ENCODE measurements around the gene PABPN1L. TPM values are rescaled to one million over a fixed set of nuclear protein-coding genes. Genes with fewer than 3 reads are reported as not detected.
A peak's percentile ranks its signal among the peaks of the same experiment; 100 is the strongest.

Gene PABPN1L
- total and polyA plus RNA-seq, 7 donors, result not detected

DNA sequence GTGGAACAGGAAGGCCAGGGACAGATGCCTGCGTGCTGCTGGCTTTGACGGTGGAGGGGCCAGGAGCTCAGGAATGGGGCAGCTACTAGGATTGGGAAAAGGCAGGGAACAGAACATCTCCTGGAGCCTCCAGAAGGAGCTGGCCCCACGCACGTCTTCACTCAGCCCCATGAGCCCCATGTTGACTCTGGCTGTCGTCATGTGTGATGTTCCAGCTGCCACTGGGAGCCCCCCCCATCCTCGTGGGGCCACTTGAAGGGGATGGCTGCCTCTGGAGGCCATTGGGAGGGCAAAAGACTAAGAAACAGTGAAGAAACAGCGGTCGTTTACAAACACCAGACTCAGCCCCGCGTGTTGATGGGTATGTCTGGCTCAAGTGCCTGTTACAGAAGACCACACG, 36.2 kb downstream of the PABPN1L start:
- Histone ChIP-seq H3K9me3 (no peaks in the 10 kb centered on the region), H3K27ac (no peak overlapping the region), H3K4me1 (no peaks in the 10 kb centered on the region), H3K36me3 (ENCODE audit: insufficient read depth in 1 of 2, low read depth in 1 of 2) (peaks cover 0 to 16% of the 10 kb centered on the region in 2 donors), H3K4me3 (no peak overlapping the region), H3K27me3 (ENCODE audit: insufficient read depth in 3 of 3, low read length in 2 of 3) (no peaks in the 10 kb centered on the region)
- ATAC-seq, result no peak
- DNase-seq, result no peak
- 78 to 84% (median 81%) methylated on average over 11 of the region's 11 CpGs for WGBS, 3 donors
- intact Hi-C loops (cut with DNase I), result no loop called here
- TF ChIP-seq, protein P1, sequence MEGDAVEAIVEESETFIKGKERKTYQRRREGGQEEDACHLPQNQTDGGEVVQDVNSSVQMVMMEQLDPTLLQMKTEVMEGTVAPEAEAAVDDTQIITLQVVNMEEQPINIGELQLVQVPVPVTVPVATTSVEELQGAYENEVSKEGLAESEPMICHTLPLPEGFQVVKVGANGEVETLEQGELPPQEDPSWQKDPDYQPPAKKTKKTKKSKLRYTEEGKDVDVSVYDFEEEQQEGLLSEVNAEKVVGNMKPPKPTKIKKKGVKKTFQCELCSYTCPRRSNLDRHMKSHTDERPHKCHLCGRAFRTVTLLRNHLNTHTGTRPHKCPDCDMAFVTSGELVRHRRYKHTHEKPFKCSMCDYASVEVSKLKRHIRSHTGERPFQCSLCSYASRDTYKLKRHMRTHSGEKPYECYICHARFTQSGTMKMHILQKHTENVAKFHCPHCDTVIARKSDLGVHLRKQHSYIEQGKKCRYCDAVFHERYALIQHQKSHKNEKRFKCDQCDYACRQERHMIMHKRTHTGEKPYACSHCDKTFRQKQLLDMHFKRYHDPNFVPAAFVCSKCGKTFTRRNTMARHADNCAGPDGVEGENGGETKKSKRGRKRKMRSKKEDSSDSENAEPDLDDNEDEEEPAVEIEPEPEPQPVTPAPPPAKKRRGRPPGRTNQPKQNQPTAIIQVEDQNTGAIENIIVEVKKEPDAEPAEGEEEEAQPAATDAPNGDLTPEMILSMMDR (IDR thresholded peaks at IDR 0.05), result no peak

DNA sequence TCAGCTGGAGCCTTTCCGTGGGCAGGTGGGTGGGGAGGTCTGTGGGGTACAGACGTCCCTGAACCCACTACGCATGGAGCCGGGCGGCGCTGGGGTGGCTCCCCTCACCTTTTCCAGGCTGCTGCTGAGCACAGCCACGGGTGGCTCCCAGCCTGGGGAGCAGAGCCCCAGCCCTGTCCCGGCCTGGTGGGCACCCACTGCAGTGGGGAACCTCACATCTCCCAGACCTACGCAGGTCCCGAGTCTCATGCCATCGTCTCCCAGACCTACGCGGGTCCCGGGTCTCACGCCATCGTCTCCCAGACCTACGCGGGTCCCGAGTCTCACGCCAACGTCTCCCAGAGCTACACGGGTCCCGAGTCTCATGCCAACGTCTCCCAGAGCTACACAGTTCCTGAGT, 37.7 kb downstream of the PABPN1L start:
- intact Hi-C loops (cut with DNase I), result no loop called here
- Histone ChIP-seq H3K27ac (no peak overlapping the region), H3K4me3 (no peak overlapping the region), H3K27me3 (ENCODE audit: insufficient read depth in 3 of 3, low read length in 2 of 3) (no peaks in the 10 kb centered on the region), H3K36me3 (ENCODE audit: insufficient read depth in 1 of 2, low read depth in 1 of 2) (peaks cover 0 to 18% of the 10 kb centered on the region in 2 donors), H3K4me1 (no peaks in the 10 kb centered on the region), H3K9me3 (no peaks in the 10 kb centered on the region)
- 87 to 91% (median 88%) methylated on average over 24 of the region's 24 CpGs for WGBS, 3 donors
- TF ChIP-seq, protein P1 (IDR thresholded peaks at IDR 0.05), result no peak
- DNase-seq (no peak), ATAC-seq (no peak)

DNA sequence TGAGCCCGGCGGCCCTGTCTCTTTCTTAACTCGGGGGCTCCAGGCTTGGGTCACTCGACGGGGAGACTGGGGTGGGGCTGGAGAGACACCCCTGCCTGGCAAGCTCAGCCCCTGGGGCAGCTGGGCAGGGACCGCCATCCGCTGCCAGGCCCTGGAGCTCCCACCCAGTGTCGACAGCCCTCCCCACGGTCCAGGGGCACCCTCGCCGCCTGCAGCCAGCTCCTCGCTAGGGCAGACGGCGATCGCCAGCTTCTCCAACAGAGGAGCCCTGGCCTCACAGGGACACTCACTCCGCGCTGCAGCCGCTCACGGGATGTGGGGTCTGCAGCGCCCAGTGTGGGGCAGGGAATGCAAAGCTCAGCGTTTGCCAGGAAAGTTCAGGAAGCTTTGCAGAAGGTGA, 38.7 kb downstream of the PABPN1L start:
- no peak for DNase-seq
- Histone ChIP-seq H3K4me1 (no peaks in the 10 kb centered on the region), H3K27me3 (ENCODE audit: insufficient read depth in 3 of 3, low read length in 2 of 3) (no peaks in the 10 kb centered on the region), H3K36me3 (ENCODE audit: insufficient read depth in 1 of 2, low read depth in 1 of 2) (peaks cover 0 to 21% of the 10 kb centered on the region in 2 donors), H3K4me3 (no peak overlapping the region), H3K9me3 (no peaks in the 10 kb centered on the region), H3K27ac (no peak overlapping the region)
- intact Hi-C loops (cut with DNase I), result no loop called here
- 90 to 92% (median 91%) methylated on average over 21 of the region's 21 CpGs for WGBS, 3 donors
- TF ChIP-seq, protein P1 (IDR thresholded peaks at IDR 0.05), result no peak
- no peak for ATAC-seq

DNA sequence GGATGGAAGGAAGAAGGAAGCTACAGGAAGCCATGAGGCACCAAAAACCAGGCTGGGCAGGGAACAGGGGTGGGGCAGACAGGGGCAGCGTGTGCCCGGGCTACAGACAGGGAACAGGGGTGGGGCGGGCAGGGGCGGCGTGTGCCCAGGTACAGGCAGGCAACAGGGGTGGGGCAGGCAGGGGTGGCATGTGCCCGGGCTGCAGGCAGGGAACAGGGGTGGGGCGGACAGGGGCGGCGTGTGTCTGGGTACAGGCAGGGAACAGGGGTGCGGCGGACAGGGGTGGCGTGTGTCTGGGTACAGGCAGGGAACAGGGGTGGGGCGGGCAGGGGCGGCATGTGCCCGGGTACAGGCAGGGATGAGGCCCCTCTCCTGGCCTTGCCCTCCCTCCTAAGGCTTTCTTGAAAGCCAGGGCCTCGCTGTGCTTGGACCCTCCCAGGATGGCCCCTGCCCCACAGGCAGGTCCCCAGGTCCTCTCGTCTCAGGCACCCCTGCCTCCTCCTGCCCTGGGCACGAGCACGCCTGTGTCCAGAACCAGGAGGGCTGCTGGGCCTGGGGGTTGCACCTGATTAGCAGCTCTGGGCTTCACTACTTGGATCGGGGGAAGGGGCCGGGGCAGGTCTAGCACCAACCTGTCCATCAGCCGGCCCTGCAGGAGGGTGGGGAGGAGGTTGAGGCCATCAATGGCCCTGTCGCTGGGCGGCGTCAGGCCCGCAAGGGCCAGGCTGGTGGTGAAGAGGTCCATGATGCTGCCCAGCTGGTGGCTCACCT, 40.2 kb downstream of the PABPN1L start:
- Histone ChIP-seq H3K36me3 (ENCODE audit: insufficient read depth in 1 of 2, low read depth in 1 of 2) (peaks cover 0 to 30% of the 10 kb centered on the region in 2 donors), H3K9me3 (no peaks in the 10 kb centered on the region), H3K4me3 (no peak overlapping the region), H3K27ac (no peak overlapping the region), H3K27me3 (ENCODE audit: insufficient read depth in 3 of 3, low read length in 2 of 3) (no peaks in the 10 kb centered on the region), H3K4me1 (no peaks in the 10 kb centered on the region)
- 94 to 95% (median 94%) methylated on average over 15 to 26 of the region's 26 CpGs for WGBS, 3 donors
- intact Hi-C loops (cut with DNase I), result no loop called here
- TF ChIP-seq, protein P1 (IDR thresholded peaks at IDR 0.05), result no peak
- ATAC-seq, result no peak
- DNase-seq, result no peak

DNA sequence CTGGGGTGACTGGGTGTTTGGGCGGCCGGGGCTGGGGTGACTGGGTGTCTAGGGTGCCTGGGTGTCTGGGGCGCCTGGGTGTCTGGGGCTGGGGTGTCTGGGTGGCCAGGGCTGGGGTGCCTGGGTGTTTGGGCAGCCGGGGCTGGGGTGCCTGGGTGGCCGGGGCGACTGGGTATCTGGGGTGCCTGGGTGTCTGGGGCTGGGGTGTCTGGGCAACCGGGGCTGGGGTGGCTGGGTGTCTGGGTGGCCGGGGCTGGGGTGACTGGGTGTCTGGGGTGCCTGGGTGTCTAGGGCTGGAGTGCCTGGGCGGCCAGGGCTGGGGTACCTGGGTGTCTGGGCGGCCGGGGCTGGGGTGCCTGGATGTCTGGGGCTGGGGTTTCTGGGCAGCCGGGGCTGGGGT, 41.3 kb downstream of the PABPN1L start:
- Histone ChIP-seq H3K27me3 (ENCODE audit: insufficient read depth in 3 of 3, low read length in 2 of 3) (no peaks in the 10 kb centered on the region), H3K9me3 (no peaks in the 10 kb centered on the region), H3K27ac (no peak overlapping the region), H3K36me3 (ENCODE audit: insufficient read depth in 1 of 2, low read depth in 1 of 2) (peaks cover 0 to 30% of the 10 kb centered on the region in 2 donors), H3K4me3 (no peak overlapping the region), H3K4me1 (no peaks in the 10 kb centered on the region)
- ATAC-seq (peak in 1 of 4 donors; percentile 12), DNase-seq (no peak)
- 83 to 98% (median 97%) methylated on average over 8 to 12 of the region's 12 CpGs for WGBS, 3 donors
- TF ChIP-seq, protein P1 (IDR thresholded peaks at IDR 0.05), result no peak
- intact Hi-C loops (cut with DNase I), result no loop called here

All from psoas muscle (tissue), 8 donors.